Measurements from ENCODE around the gene OBSL1.

The OBSL1 gene

DNA sequence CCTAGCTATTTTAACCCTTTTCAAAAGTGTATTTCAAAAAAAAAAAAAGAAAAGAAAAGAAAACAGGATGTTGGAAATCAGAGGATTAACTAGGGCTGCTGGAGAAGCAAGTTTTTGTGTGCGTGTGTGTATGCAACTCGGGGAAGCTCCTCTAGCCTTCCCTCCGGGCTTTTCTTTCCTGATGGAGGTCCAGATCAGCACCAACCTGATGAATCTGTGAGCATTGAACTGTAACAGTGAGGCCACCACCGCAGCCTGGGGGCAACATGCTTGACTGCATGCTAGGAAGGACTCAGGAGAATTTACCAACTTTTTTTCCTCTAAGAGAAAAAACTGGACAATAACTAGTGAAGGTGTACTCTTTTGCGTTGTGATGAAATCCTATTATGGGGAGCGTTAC lies 2.3 kb downstream of the OBSL1 start:
- no peak for DNase-seq (ENCODE audit: low read depth)
- H3K4me3 ChIP-seq (ENCODE audit: low read depth, low read length) = no peak overlapping the region

DNA sequence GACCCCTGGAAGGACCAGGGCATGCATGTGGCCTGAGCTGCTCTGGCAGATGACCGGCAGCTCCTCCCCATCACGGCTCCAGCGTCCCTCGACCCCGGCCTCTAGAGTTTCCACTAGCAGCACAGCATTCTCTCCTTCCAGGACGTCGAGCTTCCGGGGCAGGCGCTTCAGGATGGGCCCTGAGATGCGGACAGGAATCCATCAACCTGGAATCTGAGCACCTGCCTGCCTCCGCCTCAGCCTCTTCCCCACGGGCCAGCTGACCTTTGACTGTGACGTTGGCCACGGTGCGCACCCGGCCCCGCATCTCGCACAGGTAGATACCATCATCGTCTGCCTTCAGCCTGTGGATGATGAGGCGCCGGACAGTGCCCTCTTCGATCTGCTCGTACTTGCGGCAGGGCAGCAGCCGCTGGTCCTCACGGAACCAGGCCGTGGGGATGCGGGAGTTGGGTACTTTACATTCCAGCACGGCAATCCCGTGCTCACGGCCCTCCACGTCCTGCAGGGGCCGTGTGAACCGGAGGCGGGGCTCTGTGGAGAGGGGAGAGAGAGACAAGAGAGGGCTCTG lies 3.5 kb downstream of the OBSL1 start:
- no peak for DNase-seq (ENCODE audit: low read depth)
- no peak overlapping the region for H3K4me3 ChIP-seq (ENCODE audit: low read depth, low read length)

DNA sequence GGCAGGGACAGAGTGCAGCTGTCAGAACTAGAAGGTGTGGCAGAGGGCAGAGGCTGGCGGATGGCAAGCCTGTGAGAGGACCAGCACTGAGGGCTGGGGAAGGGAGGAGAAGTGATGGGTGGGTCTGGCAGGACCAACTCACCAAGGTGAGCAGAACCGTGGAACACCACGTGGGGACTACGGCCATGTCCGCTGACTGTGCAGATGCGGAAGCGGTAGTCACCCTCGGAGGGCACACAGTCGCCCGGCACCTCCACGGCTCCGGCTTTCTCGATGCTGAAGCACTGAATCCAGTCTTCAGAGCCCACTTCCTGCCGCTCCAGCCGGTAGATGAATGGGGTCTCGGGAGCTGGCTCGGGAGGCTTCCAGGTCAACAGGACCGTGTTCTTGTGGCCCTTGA lies 4.2 kb downstream of the OBSL1 start:
- no peak for DNase-seq (ENCODE audit: low read depth)
- H3K4me3 ChIP-seq (ENCODE audit: low read depth, low read length) = no peak overlapping the region

DNA sequence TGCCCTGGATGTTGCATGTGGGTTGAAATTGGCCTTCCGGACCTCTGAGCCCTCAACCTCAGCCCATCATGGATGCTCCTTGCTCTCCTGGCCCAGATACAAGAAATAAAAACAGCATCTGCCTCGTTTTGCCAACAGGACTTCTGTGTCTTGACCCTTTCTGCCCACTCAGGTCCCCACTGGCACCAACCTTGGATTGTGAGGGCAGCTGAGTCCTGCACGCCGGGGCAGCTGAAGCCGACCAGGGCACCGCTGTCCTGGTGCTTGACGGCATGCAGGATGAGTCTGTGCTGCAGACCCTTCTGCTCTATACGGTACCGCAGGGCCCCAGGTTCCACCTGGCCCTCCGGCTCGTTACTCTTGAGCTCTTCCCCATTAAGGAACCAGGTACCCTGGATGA lies 4.7 kb downstream of the OBSL1 start:
- H3K4me3 ChIP-seq (ENCODE audit: low read depth, low read length) = no peak overlapping the region
- no peak for DNase-seq (ENCODE audit: low read depth)

GRCh38 chr2:219565130-219566080 lies 5.9 kb downstream of the OBSL1 start:
- no peak for DNase-seq (ENCODE audit: low read depth)
- no peak overlapping the region for H3K4me3 ChIP-seq (ENCODE audit: low read depth, low read length)

DNA sequence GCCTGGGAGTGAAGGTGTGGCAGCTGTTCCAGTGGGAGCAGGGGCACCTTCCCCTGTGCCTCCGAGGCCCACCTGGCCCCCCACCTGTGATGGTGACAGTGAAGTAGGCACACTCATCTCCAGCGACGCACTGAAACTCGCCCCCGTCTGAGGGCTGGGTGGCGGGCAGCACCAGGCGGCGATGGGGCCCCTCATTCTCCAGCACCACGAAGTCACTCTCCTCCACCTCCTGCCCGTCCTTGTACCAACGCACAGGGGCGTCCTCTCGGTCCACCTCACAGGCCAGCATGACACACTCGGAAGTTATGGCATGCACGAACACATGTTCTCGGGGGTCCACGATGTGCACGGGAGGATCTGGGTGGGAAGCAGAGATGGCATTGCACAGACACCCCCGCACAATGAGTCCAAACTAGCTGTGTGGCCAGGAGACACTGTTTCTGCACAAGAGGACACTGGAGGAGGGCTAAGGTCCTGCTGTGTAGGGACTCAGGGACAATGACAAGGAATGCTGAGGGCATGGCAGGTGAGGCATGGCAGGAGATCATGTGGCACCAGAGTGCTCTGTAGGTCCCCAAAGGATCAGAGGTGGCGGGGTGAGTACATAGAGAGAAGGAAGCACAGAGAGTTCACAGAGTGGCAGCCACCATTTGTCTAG lies 7.9 kb downstream of the OBSL1 start:
- H3K4me3 ChIP-seq (ENCODE audit: low read depth, low read length) = no peak overlapping the region
- DNase-seq (ENCODE audit: low read depth) = no peak

DNA sequence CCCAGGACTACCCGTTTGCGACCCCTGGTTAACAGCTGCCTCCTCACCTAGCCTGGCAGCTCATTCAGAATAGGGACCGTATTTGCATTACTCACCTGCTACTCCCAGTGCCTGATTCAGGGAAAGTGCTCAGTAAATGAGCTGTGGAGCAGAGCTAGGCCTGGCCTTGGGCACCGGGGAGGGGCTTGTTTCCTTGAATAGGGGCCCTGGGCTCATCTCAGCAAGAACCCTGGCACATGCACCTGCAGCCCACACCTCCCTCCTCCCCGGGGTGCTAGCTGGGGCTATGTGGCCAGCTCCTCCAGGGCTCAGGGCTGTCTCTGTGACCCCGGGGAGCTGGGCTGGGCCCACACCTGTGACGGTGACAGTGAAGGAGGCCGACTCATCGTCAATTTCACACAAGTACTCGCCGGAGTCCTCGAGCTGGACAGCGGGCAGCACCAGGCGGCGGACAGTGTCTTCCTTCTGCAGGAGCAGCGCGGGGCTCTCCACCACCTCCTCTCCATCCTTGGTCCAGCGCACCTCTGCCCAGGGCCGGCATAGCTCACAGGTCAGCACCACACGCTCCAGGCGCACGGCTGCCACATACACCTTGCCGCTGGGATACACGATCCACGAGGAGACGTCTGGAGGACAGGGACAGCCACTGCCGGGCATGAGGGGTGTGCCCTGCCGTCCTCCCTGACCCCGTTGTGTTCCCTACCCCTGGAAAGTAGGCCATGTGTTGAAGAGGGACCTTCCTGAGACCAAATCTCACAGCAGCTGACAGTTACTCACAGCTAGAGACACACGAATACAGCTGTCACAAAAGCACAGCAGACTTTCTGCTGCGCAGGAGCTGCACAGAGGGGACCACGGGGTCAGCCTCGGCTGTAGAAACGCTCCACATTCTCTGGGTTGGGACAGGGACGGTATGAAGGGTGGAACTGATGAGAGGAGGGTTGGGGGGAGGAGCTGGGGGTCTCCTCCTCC lies 9.0 kb downstream of the OBSL1 start:
- no peak for DNase-seq (ENCODE audit: low read depth)
- H3K4me3 ChIP-seq (ENCODE audit: low read depth, low read length) = no peak overlapping the region

GRCh38 chr2:219561179-219562048 lies 9.9 kb downstream of the OBSL1 start:
- no peak overlapping the region for H3K4me3 ChIP-seq (ENCODE audit: low read depth, low read length)
- no peak for DNase-seq (ENCODE audit: low read depth)

DNA sequence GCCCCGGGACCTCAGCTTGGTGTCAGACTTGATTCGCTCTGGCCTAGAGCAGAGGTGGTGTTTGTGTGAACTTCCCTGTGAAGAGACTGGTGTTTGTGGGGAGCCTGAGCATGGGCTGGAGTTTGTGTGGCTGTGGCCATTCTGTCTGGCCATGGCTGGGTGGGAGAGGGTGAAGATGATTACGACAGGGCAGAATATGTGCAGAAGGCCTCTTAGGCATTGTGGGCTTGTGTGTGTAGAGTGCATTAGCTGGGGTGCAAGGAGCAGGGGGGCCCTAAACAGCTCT lies 10.5 kb downstream of the OBSL1 start:
- no peak for DNase-seq (ENCODE audit: low read depth)
- H3K4me3 ChIP-seq (ENCODE audit: low read depth, low read length) = no peak overlapping the region

DNA sequence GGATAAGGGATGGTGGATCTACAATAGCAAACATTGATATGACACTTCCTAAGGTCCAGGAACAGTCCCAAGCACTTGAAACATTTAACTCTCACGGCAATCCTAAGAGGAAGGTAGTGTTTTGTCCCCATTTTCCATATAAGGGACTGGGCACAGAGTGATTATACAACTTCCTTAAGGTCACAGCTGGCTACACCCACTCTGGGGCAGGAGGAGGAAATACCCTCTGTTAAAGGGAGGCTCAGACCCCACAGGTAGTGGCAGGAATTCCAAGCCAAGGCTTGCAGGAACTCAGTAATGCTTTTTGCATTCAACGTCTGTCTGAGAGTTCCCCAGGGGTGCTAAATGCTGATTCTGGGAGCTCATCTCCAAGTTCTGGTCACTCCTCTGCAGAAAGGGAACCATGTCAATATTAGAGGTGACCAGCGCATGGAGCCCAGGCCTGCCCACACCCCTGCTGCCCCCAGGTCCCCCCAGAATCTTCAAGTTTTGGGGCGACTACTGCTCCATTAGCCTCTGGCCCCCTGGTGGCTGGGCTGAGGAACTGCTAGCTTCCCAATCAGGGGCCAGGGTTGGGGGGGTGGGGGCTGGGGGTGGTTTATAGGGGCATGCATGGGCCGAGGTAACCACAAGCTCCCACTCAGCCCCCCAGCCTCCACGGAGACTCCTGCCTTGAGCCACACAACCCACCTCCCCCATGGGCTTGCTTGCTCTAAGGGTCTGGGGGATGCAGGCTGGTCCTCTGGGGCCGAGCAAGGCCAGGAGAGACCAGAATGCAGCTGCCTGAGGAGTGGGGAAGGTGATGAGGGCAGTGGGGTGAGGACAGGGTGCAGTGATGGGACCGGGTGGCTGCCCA lies 11.1 kb downstream of the OBSL1 start:
- no peak for DNase-seq (ENCODE audit: low read depth)
- no peak overlapping the region for H3K4me3 ChIP-seq (ENCODE audit: low read depth, low read length)

DNA sequence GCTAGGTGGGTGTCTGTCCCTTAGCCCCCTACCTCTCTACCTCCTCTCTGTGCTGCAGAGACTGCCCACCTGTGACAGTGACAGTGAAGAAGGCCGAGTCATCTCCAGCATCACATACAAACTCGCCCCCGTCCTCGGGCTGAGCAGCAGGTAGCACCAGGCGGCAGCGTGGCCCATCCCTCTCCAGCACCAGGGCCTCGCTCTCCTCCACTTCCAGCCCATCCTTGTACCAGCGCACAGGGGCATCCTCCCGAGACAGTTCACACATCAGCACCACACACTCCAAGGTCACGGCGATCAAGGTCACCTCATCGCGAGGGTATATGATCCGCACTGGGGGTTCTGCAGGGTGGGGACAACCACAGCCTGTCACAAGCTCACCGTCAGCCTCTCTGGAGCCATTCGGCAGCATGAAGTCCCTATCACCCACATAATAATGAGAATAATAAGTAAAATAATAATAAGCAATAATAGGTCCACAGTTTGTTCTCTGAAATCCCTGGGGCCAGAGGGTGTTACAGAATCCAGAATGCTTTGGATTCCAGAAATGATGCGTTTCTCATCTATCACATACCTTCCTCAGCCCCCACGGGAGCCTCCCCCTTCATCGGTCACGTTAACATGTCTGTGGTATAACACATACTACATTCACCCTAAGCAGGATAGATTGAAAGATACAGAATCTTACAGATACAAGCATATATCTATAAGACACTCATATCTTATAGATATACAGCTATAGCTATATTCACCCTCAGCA lies 12.0 kb downstream of the OBSL1 start:
- DNase-seq (ENCODE audit: low read depth) = no peak
- no peak overlapping the region for H3K4me3 ChIP-seq (ENCODE audit: low read depth, low read length)

- DNase-seq (ENCODE audit: low read depth) = no peak
These were observed 13.3 kb downstream of the OBSL1 start for GRCh38 chr2:219557791-219558785.

DNA sequence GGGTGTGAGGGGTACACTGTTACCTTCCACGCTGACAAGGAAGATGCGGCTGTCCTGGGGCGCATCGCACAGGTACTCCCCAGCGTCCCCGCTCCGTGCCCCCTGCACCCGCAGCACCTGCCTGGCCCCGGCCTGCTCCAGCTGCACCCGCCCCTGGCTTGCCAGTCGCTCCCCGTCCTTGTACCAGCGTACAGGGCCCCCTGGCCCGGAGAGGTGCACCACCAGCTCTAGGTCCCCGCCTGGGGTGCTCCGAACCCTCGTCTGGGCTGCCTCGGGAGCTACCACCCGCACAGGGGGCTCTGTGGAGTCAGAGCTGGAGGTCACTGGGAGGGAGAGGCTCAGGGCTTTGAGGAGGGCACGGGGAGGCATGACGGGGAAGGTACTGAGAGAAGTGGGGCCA lies 14.0 kb downstream of the OBSL1 start:
- no peak overlapping the region for H3K4me3 ChIP-seq (ENCODE audit: low read depth, low read length)
- no peak for DNase-seq (ENCODE audit: low read depth)

More at GRCh38 chr2:219557791-219558785, 13.3 kb downstream of the OBSL1 start:
- no peak overlapping the region for H3K4me3 ChIP-seq (ENCODE audit: low read depth, low read length)

- no peak overlapping the region for H3K4me3 ChIP-seq (ENCODE audit: low read depth, low read length)
- no peak for DNase-seq (ENCODE audit: low read depth)
These were observed 14.9 kb downstream of the OBSL1 start for GRCh38 chr2:219556413-219556812.

GRCh38 chr2:219555956-219556355 lies 15.4 kb downstream of the OBSL1 start:
- no peak overlapping the region for H3K4me3 ChIP-seq (ENCODE audit: low read depth, low read length)
- DNase-seq (ENCODE audit: low read depth) = no peak

- H3K4me3 ChIP-seq (ENCODE audit: low read depth, low read length) = no peak overlapping the region
- DNase-seq (ENCODE audit: low read depth) = no peak
These were observed 17.0 kb downstream of the OBSL1 start for GRCh38 chr2:219554350-219554749.
